Measurements from ENCODE around the gene ADAM12.

Gene ADAM12

DNA sequence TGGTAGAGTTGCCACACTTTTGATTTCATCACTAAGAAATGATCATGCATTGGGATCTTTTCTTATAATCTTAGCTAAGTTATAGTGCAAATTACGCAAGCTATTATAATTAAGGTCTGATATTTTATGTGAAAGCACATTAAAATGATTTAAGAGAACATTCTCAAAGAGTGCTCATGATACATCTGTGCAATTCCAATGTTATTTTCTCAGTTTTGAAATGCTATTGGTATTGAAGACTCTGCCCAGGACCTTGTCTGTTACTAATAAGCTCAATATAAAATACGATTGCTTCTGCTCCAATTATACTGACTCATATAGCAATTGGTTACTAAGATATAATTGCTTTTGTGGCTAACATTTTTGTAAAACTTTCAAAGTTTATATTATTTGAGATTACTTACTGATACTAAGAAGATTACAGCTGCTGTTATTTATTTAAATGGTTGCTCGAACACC is 180.9 kb downstream of the ADAM12 start:
- TF ChIP-seq, protein P1, sequence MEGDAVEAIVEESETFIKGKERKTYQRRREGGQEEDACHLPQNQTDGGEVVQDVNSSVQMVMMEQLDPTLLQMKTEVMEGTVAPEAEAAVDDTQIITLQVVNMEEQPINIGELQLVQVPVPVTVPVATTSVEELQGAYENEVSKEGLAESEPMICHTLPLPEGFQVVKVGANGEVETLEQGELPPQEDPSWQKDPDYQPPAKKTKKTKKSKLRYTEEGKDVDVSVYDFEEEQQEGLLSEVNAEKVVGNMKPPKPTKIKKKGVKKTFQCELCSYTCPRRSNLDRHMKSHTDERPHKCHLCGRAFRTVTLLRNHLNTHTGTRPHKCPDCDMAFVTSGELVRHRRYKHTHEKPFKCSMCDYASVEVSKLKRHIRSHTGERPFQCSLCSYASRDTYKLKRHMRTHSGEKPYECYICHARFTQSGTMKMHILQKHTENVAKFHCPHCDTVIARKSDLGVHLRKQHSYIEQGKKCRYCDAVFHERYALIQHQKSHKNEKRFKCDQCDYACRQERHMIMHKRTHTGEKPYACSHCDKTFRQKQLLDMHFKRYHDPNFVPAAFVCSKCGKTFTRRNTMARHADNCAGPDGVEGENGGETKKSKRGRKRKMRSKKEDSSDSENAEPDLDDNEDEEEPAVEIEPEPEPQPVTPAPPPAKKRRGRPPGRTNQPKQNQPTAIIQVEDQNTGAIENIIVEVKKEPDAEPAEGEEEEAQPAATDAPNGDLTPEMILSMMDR (conservative IDR thresholded peaks at IDR 0.05; ENCODE audit: control insufficient read depth, insufficient read depth, low read depth, low read length), result no peak
- peak; percentile 81 for DNase-seq (ENCODE audit: low read depth)
- H3K4me3 ChIP-seq (ENCODE audit: control insufficient read depth, low read depth, low read length), result no peak overlapping the region

DNA sequence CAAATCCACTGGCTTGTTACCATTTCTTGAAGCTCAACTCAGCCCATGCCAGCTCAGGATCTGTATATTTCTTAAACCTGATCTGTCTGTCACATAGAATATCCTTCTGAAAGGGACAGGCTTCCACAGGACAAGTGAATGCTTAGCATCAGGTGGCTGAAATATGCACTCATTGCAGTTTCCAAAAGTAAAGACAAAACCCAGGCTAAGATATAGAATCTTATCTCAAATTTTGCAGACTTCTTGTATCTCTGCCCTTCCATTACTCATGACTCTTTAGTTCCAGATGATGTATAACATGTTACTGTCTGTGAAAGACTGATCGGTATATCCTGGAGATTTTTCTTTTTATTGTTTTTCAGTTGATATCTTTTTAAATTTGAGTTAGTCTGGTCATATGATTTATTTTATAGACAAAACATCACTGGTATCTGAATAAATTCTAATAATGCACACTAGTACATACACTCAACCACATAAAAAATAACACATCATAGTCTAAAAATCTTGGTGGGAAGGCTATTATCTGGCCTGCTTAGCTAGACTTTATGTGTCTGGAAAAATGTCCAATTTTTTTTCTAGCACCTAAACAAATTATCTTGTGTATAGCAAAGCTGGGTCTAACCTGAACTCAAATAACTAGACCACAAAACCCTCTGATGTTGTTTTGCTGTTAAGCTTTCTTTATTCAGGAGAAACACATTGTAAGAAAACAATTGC is 182.6 kb downstream of the ADAM12 start:
- no peak overlapping the region for H3K4me3 ChIP-seq (ENCODE audit: control insufficient read depth, low read depth, low read length)
- TF ChIP-seq, protein P1 (conservative IDR thresholded peaks at IDR 0.05; ENCODE audit: control insufficient read depth, insufficient read depth, low read depth, low read length), result no peak
- DNase-seq (ENCODE audit: low read depth), result no peak

DNA sequence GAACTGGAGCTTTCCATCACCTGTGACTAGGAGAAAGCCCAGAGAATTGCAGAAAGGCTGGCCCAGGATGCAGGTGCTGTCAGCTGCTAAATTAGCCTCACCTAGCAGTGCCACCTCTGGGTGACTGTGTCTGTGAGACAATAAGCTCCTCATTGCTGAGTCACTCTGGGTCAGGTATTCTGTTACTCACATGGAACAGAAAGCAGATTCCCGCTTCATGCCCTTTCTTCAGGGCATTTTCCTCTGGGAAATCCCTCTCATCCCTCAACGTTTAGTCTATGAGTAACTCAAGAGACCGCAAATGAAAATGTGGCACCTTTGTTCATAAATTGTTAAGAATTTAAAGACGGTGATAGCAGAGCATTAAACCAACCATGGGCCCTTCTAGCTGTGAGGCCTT is 184.0 kb downstream of the ADAM12 start:
- no peak for DNase-seq (ENCODE audit: low read depth)
- TF ChIP-seq, protein P1 (conservative IDR thresholded peaks at IDR 0.05; ENCODE audit: control insufficient read depth, insufficient read depth, low read depth, low read length), result no peak
- no peak overlapping the region for H3K4me3 ChIP-seq (ENCODE audit: control insufficient read depth, low read depth, low read length)

DNA sequence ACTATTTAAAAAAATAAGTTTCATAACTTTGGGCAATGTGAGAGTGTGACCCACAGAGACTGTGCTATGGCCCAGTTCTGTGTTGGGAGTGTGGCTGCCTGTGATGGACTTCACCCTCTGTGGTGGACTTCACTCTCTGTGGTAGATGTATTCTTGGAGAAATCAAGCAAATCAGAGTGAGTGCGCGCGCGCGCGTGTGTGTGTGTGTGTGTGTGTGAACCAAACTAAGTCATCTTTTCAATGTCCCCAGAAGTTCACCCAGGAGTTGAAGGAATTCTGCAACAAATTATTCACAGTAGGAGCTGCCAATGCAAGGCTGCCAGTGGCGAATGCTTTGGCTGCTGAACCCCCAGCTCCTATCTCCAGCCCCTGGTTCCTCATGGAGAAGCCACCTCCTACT is 184.5 kb downstream of the ADAM12 start:
- TF ChIP-seq, protein P1 (conservative IDR thresholded peaks at IDR 0.05; ENCODE audit: control insufficient read depth, insufficient read depth, low read depth, low read length), result no peak
- H3K4me3 ChIP-seq (ENCODE audit: control insufficient read depth, low read depth, low read length), result no peak overlapping the region
- no peak for DNase-seq (ENCODE audit: low read depth)

DNA sequence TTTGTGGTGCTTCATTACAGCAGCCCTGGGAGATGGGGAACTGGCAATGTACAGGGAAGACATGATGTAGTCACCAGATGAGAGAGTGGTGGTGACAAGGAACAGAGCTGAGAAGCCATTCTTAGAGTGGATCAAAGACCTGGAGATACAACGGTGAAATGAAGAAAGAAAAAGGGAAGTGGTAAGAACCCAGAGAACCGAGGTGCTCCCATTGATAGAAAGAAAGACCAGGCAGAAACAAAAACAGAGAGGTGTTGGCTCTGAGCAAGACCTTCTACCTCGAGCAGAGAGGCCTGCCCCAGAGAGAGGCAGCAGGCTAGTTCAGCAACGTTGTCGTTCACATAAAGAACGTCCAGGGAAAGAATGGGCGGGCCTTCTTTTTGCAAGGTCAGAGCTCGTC is 186.7 kb downstream of the ADAM12 start:
- H3K4me3 ChIP-seq (ENCODE audit: control insufficient read depth, low read depth, low read length), result no peak overlapping the region
- TF ChIP-seq, protein P1 (conservative IDR thresholded peaks at IDR 0.05; ENCODE audit: control insufficient read depth, insufficient read depth, low read depth, low read length), result no peak

DNA sequence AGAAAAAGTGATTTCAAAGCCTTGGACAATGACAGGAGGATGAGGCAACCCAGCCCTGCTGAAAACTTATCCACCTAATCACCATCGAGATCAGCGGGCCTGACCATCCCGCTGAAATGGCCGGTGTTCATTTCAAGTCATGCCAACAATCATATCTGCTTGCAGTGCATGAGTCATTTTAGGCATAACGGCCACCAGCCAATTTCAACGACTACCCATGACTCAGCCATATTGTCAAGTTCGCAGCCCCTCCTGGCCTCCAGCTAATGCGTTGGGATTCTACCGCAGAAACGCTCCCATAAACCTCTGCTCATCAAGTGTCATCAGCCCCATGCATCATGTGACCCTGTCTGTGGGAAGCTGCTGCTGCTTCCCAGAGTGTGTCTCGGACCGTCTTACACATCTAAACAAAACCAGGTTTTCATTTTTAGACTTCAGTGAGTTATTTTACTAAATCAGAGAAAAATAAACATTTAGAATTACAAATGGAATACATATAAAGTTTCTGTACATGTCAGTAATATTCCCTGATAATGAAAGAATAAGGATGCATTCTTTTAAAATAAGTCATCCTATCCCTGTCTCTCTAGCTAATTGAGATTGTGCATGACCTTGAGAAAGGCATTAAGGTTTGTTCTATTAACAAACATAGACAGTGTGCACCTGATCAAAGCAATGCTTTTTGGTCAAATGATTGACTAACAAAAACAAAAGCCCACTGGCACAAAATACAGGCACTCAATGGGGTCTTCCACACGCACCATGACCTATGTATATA is 188.9 kb downstream of the ADAM12 start:
- no peak overlapping the region for H3K4me3 ChIP-seq (ENCODE audit: control insufficient read depth, low read depth, low read length)
- TF ChIP-seq, protein P1 (conservative IDR thresholded peaks at IDR 0.05; ENCODE audit: control insufficient read depth, insufficient read depth, low read depth, low read length), result no peak
- peak; percentile 100 for DNase-seq (ENCODE audit: low read depth)

More for the DNA sequence above, 186.7 kb downstream of the ADAM12 start:
- no peak for DNase-seq (ENCODE audit: low read depth)

All from fibroblast of mammary gland (primary cell).